Measurements from ENCODE around the gene PRR14. TPM values are rescaled to one million over a fixed set of nuclear protein-coding genes. Genes with fewer than 3 reads are reported as not detected.

The PRR14 gene
- total RNA-seq, 4 donors from 2014 or later, result 16.0 to 46.0 (median 22.1) TPM

DNA sequence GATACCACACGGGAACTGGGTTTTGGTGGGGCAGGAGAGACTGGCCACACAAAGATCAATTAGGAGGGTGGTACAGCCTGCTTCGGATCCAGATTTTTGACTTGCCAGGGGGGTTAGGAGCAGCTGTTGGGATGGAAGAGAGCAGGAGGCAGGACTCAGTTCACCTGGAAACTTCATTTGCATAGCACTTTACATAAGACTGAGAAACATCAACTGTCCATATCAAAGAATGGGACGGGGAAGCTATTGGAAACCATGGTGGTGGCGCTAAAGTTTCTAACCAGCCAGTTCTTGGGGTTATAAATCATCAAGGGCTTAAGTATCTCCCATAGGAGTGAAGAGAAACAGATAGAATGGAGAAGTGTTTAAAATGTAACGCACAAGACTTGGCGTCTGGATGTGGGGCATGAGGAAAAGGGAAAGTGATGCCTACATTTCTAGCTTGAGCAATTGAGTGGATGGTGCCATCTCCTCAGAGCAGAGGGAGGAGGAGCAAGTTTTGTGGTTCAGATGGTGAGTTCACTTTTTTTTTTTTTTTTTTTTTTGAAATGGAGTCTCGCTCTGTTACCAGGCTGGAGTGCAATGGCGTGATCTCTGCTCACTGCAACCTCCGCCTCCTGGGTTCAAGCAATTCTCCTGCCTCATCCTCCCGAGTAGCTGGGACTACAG, 41.8 kb downstream of the PRR14 start:
- TF ChIP-seq, protein P1, sequence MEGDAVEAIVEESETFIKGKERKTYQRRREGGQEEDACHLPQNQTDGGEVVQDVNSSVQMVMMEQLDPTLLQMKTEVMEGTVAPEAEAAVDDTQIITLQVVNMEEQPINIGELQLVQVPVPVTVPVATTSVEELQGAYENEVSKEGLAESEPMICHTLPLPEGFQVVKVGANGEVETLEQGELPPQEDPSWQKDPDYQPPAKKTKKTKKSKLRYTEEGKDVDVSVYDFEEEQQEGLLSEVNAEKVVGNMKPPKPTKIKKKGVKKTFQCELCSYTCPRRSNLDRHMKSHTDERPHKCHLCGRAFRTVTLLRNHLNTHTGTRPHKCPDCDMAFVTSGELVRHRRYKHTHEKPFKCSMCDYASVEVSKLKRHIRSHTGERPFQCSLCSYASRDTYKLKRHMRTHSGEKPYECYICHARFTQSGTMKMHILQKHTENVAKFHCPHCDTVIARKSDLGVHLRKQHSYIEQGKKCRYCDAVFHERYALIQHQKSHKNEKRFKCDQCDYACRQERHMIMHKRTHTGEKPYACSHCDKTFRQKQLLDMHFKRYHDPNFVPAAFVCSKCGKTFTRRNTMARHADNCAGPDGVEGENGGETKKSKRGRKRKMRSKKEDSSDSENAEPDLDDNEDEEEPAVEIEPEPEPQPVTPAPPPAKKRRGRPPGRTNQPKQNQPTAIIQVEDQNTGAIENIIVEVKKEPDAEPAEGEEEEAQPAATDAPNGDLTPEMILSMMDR (IDR thresholded peaks at IDR 0.05; ENCODE audit: low read depth), result no peak

DNA sequence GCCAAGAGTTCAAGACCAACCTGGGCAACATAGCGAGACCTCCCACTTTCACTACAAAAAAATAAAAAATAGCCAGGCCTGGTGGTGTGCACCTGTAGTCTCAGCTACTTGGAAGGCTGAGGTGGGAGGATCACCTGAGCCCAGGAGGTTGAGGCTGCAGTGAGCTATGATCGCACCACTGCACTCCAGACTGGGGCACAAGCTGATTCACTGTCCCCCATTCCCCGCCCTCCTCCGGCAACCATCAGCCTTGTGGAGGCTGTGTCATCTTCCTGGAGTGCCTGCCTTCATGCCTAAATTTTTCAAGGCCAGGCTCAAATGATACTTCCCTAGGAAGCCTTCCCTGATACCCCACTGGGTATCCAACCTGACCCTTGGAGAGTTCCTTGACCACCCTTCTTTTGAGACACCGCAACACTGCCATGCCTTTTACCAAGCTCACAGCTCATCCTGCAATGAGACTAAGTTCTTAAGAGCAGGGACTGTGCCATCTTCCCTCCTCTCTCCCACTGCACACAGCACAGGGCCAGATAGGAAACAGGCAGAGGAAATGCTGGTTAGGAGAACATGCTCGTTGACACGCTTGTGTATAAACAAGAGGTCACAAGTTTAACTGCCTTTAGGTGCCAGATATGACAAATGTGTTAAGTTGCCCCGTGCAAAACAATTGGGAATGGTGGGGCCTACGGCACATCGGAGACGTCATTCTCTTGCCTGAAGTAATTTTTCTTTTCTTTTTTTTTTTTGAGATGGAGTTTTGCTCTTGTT, 44.4 kb downstream of the PRR14 start:
- TF ChIP-seq, protein P1 (IDR thresholded peaks at IDR 0.05; ENCODE audit: low read depth), result no peak

DNA sequence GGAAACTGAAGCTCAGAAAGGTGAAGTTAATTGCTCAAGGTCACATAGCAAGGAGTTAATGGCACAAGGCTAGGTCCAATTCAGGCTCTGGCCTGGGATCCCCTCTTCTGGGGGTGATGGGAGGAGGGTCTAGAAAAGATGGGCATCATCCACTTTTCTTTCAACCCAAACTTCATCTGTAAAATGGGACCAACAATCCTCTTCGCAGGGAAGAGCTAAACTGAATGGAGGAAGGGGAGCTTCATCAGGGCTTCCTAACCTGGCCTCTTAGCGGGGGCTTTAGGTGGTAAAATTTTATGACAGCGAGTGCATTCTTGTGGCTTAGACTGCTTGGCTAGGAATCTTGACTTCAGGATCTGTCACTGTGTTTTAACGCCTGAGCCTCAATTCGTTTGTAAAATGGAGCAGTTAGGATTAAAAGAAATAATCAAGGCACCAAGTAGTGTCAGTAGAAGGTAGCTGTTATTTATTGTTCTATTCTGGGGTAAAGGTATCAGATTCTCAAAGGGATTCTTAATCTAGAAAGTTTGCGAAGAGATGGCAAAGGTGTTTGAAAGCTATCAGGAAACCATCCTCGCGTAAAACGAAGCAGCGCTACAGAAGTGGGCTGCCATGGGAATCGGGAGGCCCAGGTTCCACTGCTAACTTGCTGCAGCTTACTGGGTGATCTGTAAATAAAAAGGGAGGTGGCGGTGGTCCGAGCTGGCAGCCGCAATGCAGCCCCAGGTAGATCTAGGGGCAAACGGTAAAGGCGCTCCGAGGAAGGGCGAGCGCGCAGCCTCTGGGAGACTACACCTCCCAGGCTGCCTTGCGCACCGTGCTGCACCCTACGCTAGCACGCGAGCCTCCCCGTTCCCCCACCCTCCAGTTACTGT, 46.7 kb downstream of the PRR14 start:
- TF ChIP-seq, protein P1 (IDR thresholded peaks at IDR 0.05; ENCODE audit: low read depth), result no peak

DNA sequence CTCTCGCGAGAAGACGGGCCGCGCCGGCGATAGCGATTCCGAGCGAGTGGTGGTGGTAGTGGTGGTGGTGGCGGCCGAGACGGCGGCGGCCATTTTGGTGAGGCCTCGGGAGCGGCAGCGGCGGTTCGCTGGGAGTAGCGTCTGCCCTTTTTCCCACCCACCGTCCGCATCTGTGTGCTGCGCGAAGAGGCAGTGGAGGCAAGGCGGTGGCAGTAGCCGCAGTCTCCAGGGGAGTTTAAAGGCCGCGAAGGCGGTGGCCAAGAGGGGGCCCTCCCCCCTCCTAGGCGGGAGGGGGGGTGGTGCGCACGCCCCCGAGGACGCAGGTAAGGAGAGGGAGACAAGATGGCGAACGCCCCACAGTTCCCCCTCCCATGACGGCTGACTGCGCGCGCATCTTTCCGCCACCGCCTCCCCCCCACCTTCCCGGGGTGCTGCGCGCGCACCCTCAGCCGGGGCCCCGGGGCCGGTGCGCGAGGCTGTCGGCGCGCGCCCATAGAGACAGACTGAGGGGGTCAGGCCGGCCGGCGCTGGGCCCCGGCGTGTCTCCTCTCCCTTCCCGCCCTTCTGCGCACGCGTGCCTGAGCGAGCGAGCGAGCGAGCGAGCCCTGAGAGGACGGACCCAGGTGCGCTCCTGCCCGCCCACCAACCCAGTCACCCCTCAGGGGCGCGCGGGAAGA, 47.5 kb downstream of the PRR14 start:
- TF ChIP-seq, protein P1 (IDR thresholded peaks at IDR 0.05; ENCODE audit: low read depth), result no peak

DNA sequence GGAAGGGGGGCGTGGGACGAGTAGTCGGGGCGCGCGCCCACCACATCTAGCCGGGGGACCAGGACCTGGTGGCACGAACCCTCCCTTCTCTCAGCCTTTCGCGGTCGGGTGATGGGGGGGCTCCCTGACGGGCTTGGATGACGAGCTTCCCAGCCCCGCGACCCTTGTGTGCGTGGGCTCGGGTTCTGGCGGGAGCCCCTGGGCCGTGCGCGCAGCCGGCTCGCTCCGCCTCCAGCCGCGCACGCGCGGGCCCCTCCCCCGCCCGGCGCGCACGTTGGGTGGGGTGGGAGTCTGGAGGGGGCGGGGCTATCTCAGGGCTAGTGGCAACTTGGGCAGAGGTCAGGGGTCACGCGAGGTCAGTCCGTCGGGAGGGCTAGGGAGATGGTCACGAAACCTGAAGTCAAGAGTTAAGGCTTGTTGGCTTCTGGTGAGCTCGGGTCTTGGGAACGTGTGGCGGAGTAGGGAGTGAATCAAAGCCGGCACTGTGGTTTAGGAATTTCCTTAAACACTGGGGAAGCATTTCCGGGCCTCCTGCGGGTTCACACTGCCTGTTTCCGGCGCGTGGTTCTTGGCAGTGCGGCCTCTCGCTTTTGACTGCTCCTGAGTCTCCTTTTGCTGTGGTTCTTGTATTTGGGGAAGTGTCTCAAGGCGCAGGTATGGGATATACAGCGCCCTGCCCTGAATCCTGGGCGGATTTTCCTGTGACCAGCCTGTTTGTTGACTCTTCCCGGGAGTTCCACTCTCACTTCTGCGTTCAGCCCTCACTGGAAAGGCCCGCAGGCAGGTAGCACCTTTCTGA, 48.3 kb downstream of the PRR14 start, which contains the start of gene SRCAP:
Gene SRCAP (plus strand): TSS at position 356 of the 799 bp plus-strand sequence. CDS start 1,654 bp downstream, outside the sequence.
- TF ChIP-seq, protein P1 (IDR thresholded peaks at IDR 0.05; ENCODE audit: low read depth), result no peak

DNA sequence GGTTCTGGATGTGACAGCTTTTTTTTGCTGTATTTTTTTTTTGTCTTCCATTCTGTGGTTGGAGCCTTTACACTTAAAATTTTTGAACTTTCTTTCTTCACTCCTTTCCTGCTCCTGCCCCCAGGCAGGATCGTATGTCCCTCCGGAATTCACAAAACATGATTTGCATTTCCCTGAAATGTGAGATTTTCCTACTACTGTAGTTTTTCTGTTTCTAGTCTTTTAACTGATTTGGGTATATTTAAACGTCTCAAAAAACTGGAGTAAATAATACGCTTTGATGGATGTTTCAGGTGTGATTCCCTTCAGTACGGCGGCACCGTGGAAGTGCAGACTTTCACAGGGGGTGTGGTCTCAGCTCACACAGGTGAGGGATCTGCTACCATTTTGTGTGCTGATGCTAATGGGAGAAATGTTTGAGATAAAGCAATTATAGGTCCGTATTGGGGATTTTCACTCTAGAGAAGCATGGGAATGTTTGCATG, 48.9 kb downstream of the PRR14 start:
- TF ChIP-seq, protein P1 (IDR thresholded peaks at IDR 0.05; ENCODE audit: low read depth), result no peak
